ENCODE measurements around the gene PTTG1. TPM values are rescaled to one million over a fixed set of nuclear protein-coding genes. Genes with fewer than 3 reads are reported as not detected.
A peak's percentile ranks its signal among the peaks of the same experiment; 100 is the strongest.

Gene PTTG1
- total and polyA plus RNA-seq, 2 experiments from 2014 or later = 394 to 620 TPM

GRCh38 chr5:160439205-160439600 is 17.5 kb downstream of the PTTG1 start (continued):
- TF ChIP-seq ZNF462 (CRISPR knock-in tag; IDR thresholded peaks at IDR 0.05) = 0 out of 2 replicates have a peak, but pooled peaks have one; percentile 51
- no peak for TF ChIP-seq ZNF114 (CRISPR knock-in tag; IDR thresholded peaks at IDR 0.05)
- no peak for TF ChIP-seq STAT1 (IDR thresholded peaks at IDR 0.05; ENCODE audit: unreplicated experiment)
- no peak for TF ChIP-seq JUNB (IDR thresholded peaks at IDR 0.05; ENCODE audit: unreplicated experiment)
- no peak for TF ChIP-seq CREB1 (CRISPR knock-in tag; IDR thresholded peaks at IDR 0.05; ENCODE audit: low read depth)
- no peak for TF ChIP-seq ETS1 (IDR thresholded peaks at IDR 0.05)

DNA sequence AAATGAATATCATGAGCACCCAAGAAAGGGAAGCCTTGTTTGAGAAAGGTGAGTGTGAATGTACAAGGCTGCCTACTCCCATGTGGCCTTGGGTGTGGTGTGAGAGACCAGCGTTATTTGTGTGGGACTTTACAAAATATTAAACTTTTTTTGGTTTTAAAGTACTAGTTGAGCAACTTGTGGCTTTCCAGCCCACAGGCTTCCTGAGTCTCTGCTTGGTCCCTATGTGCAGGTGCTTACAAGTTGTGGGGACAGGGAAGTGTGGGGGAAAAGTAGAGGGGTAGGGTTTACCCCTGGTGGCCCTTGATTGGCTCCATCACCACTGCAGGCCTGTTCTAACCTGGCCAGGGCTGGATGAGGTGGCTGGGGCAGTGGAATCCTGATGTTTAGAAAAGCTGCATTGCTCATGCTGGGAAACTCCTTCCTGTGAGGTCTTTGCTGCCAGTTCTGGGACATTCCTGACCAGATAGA is 19.7 kb downstream of the PTTG1 start:
- Histone ChIP-seq H3K27me3 (ENCODE audit: insufficient read depth) (no peaks in the 10 kb centered on the region), H3K4me2 (no peak overlapping the region), H3K79me2 (replicated peaks; ENCODE audit: insufficient read depth) (no peaks in the 10 kb centered on the region), H3K9me2 (ENCODE audit: insufficient read depth) (no peaks in the 10 kb centered on the region; the same call in 1 of the 2 replicates), H4K20me1 (replicated peaks; ENCODE audit: insufficient read depth) (no peaks in the 10 kb centered on the region), H3K27ac (ENCODE audit: low read depth) (no peak overlapping the region), H3K36me3 (ENCODE audit: insufficient read depth) (no peaks in the 10 kb centered on the region), H3K4me3 (no peak overlapping the region), H2AFZ (no peak overlapping the region), H3F3A (replicated peaks; ENCODE audit: low read depth) (no peaks in the 10 kb centered on the region), H3K4me1 (ENCODE audit: insufficient read depth) (peaks cover 4% of the 10 kb centered on the region; the same call in 1 of the 2 replicates)
- no peaks in the 10 kb centered on the region for H3K9me3 Mint-ChIP-seq
- DNase-seq (ENCODE audit: low spot score) = no peak
- no peak overlapping the region for H3K27ac Mint-ChIP-seq
- no peaks in the 10 kb centered on the region for H3K36me3 Mint-ChIP-seq (ENCODE audit: low read depth)
- no peak for ATAC-seq
- H3K4me1 Mint-ChIP-seq = peaks cover 15% of the 10 kb centered on the region
- H3K27me3 Mint-ChIP-seq (ENCODE audit: insufficient read depth, low read depth, poor library complexity) = peaks cover 2% of the 10 kb centered on the region
- H3K4me3 Mint-ChIP-seq = no peak overlapping the region
- TF ChIP-seq POLR2AphosphoS5 (IDR thresholded peaks at IDR 0.05; ENCODE audit: low read depth) = no peak
- no peak for TF ChIP-seq EZH2phosphoT487 (IDR thresholded peaks at IDR 0.05; ENCODE audit: unreplicated experiment)
- no peak for TF ChIP-seq ETS1 (IDR thresholded peaks at IDR 0.05)
